ENCODE results near the gene CHAF1A. TPM values are rescaled to one million over a fixed set of nuclear protein-coding genes. Genes with fewer than 3 reads are reported as not detected.

The CHAF1A gene
- total and polyA plus RNA-seq, 10 donors, result 3.8 to 17.9 (median 10.0) TPM

DNA sequence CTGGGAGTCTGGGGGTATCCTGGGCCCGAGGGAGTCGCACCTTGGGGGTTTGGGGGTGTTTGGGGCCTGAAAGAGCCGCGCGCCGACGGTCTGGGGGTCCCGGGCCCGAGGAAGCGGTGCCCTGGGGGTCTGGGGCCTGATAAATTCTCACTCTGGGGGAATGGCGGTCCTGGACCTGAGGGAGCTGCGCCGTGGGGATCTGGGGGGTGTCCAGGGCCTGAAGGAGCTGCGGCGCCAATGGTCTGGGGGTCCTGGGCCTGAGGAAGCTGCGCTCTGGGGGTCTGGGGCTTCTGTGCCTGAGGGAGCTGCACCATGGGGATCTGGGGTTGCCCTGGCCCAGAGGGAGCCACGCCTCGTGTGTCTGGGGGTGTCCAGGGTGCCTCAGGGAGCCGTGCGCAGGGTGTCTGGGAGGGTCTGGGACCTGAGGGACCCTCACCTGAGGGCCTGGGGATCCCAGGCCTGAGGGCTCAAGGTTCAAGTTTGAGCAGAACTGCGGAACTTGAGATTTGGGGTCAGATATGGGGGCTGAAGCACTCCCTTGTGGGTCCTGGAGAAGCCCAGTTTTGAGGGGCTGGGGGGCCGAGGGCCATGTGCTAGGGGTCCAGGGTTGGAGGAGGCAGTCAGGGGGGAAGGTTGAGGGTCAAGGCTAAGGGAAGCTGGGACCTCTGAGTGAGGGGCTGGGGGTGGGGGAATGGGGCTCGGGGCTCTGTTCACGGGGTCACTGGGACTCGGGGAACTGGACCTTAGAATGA is 70.7 kb downstream of the CHAF1A start:
- peak overlapping the region; percentile 87 to 99 (median 94) for H3K4me3 ChIP-seq
- H3K9me3 ChIP-seq, result no peaks in the 10 kb centered on the region
- no peaks in the 10 kb centered on the region for H3K27me3 ChIP-seq (replicated peaks in 1 of 7)
- no peak for TF ChIP-seq POLR2AphosphoS5 (IDR thresholded peaks at IDR 0.05)
- TF ChIP-seq POLR2A (IDR thresholded peaks at IDR 0.05), result no peak
- TF ChIP-seq, protein P1, sequence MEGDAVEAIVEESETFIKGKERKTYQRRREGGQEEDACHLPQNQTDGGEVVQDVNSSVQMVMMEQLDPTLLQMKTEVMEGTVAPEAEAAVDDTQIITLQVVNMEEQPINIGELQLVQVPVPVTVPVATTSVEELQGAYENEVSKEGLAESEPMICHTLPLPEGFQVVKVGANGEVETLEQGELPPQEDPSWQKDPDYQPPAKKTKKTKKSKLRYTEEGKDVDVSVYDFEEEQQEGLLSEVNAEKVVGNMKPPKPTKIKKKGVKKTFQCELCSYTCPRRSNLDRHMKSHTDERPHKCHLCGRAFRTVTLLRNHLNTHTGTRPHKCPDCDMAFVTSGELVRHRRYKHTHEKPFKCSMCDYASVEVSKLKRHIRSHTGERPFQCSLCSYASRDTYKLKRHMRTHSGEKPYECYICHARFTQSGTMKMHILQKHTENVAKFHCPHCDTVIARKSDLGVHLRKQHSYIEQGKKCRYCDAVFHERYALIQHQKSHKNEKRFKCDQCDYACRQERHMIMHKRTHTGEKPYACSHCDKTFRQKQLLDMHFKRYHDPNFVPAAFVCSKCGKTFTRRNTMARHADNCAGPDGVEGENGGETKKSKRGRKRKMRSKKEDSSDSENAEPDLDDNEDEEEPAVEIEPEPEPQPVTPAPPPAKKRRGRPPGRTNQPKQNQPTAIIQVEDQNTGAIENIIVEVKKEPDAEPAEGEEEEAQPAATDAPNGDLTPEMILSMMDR (IDR thresholded peaks at IDR 0.05 in 8 of 11, conservative IDR thresholded peaks at IDR 0.05 in 3 of 11), result no peak
- H3K4me1 ChIP-seq, result peaks cover 17 to 42% (median 33%) of the 10 kb centered on the region in 6 donors
- H3K27ac ChIP-seq, result peak overlapping the region in 3 of 8 donors; percentile 93 to 96 (median 94)
- peaks cover 0 to 33% (median 25%) of the 10 kb centered on the region in 6 donors for H3K36me3 ChIP-seq
- peak; percentile 81 for DNase-seq
- intact Hi-C loops (cut with DNase I; ENCODE audit: low total_unique reads), result no loop called here
- 26 to 63% (median 33%) methylated on average over 6 to 25 of the region's 25 CpGs for WGBS, 5 donors

DNA sequence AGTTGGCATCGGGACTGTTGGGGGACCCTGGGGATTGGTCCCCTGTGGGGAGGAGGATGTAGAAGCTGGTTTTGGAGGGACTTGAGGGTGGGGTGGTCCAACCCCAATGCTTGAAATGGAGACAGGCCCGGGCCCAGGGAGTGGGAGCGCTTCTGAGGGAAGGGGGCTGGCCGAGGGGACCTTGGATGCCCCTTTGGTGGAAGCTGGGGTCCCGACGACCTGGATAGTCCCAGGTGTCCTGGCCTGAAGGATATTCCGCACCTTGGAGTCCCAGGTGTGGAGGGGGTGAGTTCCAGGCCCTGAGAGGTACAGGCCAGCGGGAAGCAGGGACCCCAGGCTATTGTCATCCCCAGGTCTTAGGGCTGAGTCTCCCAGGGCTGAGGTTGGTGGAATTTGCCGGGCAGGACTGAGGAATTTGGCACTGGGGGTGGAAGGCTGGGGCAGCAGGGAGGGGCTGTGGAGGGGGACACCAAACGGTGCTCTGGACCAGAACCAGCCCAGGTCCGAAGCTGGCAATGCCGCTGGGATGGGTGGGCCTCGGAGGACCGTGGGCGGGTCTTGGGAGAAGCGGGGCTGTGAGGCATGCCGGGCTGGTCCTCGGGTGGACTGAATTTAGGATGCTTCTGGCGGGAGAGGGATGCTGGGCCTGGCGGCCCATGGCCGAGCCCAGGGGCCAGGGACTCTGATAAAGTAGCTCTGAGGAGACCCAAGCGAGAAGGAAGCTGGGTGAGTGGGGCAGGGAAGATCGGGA is 71.5 kb downstream of the CHAF1A start:
- no peaks in the 10 kb centered on the region for H3K9me3 ChIP-seq
- DNase-seq, result no peak
- peak overlapping the region in 3 of 8 donors; percentile 3 to 93 (median 4) for H3K27ac ChIP-seq
- TF ChIP-seq POLR2AphosphoS5 (IDR thresholded peaks at IDR 0.05) (no peak), POLR2A (IDR thresholded peaks at IDR 0.05) (no peak)
- TF ChIP-seq, protein P1 (IDR thresholded peaks at IDR 0.05 in 8 of 11, conservative IDR thresholded peaks at IDR 0.05 in 3 of 11), result no peak
- intact Hi-C loops (cut with DNase I; ENCODE audit: low total_unique reads), result no loop called here
- H3K36me3 ChIP-seq, result peaks cover 0 to 41% (median 32%) of the 10 kb centered on the region in 6 donors
- peak overlapping the region in 4 of 8 donors; percentile 0 to 99 (median 95) for H3K4me3 ChIP-seq
- no peaks in the 10 kb centered on the region for H3K27me3 ChIP-seq (replicated peaks in 1 of 7)
- peaks cover 17 to 42% (median 33%) of the 10 kb centered on the region in 6 donors for H3K4me1 ChIP-seq
- 30 to 38% (median 32%) methylated on average over 22 to 23 of the region's 23 CpGs for WGBS, 5 donors

DNA sequence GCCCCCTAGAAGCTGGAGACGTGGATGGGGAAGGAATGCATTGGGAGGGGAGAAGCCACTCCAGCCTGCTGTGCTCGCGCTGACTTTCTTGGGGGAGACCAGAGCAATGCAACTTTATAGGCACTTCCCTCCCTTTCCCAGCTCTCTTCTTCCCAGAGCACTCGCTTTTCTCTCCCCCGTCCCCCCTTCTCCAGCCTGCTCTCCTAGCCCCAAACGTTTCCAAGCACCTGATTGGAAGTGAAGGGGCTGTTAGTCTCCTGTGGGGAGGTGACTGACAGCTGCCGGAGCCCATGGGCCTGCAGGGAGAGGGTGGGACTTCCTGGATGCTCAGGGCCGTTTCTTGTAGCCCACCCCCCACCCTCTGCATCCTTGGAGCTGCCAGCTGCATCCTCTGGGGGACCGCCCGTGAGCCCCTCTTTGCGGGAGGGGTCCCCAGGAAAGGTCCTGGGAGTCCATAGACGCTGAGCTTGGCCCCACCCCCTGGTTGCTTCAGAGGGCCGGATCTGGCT is 72.1 kb downstream of the CHAF1A start:
- peaks cover 0 to 47% (median 36%) of the 10 kb centered on the region in 6 donors for H3K36me3 ChIP-seq
- H3K4me1 ChIP-seq, result peaks cover 17 to 42% (median 33%) of the 10 kb centered on the region in 6 donors
- peak overlapping the region in 3 of 8 donors; percentile 0 to 99 (median 97) for H3K4me3 ChIP-seq
- no peak for DNase-seq
- no peaks in the 10 kb centered on the region for H3K27me3 ChIP-seq (replicated peaks in 1 of 7)
- H3K27ac ChIP-seq, result peak overlapping the region in 1 of 8 donors; percentile 4
- no peak for TF ChIP-seq POLR2A (IDR thresholded peaks at IDR 0.05)
- no peaks in the 10 kb centered on the region for H3K9me3 ChIP-seq
- 17 to 25% (median 18%) methylated on average over 11 to 13 of the region's 13 CpGs for WGBS, 5 donors
- intact Hi-C loops (cut with DNase I; ENCODE audit: low total_unique reads), result no loop called here

DNA sequence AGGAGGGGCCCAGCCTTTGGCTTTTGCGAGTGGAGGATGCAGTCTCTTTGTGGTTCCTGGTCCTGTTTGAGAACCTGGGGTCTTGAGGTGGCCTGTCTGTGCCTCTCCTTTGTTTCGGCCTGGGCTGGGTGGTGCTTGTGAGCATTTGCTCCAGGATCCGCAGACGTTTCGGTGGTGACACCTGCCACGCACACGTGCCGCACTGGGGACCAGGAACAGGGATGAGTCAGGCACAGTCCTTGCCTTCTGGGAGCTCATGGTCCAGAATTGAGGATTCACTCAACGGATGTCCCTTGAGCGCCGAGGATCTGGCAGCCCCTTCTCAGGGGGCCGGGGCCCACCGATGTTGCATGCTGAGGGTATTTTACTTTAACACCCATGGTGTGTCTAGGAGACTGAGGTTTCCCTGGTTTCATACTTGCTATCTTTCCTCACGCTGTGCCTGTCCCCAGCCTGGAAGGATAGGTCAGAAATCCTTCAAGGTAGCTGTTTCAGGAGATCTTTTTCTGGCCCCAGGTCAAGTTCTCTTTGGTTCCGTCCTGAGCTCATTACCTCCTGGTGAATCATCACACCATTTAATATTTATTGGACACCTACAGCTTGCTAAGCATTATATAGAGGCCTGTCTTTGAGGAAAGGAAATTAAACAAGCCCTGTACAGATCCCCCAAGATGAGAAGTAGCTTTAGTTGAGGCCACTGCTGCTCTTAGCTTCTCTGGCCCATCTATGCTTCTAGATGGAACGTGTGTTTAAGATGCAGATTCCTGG is 74.8 kb downstream of the CHAF1A start:
- Histone ChIP-seq H3K4me3 (no peak overlapping the region), H3K36me3 (peaks cover 0 to 73% (median 36%) of the 10 kb centered on the region in 6 donors), H3K4me1 (peaks cover 17 to 30% (median 26%) of the 10 kb centered on the region in 6 donors), H3K9me3 (no peaks in the 10 kb centered on the region), H3K27me3 (replicated peaks in 1 of 7) (no peaks in the 10 kb centered on the region), H3K27ac (no peak overlapping the region)
- intact Hi-C loops (cut with DNase I; ENCODE audit: low total_unique reads), result no loop called here
- 86 to 92% (median 90%) methylated on average over 13 to 16 of the region's 16 CpGs for WGBS, 5 donors
- TF ChIP-seq POLR2A (IDR thresholded peaks at IDR 0.05), result no peak
- no peak for DNase-seq
